NCI-H1417 (cell line): ENCODE results near the gene PHLDA1.
"Not testable (repeated sequence)": the region's sequence is repeated elsewhere in the genome, so short reads cannot be mapped to it uniquely, and the experiment has no call there.

ENCODE experiments used
- DNase-seq, 3 experiments: peaks; one replicate each; lab custom pipeline; 2025; lab: John Stamatoyannopoulos, UW

The PHLDA1 gene

DNA sequence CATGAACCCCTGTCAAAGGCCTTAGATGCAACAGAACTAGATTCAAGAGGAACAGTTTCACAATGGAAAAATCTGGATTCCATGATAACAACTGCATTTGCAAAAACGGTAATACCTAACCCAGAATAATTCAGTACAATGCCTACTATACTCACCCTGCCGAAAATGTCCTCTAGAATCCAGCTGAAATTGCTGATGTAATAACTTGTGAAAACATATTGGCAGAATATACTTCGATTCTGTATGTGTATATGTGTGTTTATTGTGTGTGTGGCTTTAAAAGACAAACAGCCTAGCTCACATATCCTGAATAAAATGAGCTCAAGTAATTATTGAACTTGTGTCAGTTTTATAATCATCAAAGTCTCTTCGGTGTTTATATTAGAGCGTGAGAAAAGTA lies 46.0 kb downstream of the PHLDA1 start:
- DNase-seq: no peak

DNA sequence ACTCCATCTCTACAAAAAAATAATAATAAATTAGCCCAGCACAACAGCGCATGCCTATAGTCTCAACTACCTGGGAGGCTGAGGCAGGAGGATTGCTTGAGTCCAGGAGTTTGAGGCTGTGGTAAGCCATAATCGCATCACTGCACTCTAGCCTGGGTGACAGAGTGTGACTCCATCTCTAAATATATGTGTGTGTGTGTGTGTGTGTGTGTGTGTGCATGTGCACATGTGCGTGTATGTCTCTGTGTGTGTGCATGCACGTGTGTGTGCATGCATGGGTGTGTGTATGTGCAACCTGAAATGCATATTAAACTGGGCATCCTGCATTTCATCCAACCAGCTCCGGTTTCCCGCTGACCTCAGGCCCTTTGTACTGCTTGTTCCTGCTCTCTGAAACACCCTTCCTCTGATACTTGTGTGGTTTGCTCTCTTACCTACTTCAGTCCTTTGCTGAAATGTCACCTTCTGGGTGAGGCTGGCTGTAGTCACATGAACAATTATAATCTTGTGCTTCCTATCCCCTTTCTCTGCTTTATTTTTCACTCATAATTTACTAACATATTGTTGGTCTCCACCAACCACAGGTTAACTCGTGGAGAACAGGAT lies 46.9 kb downstream of the PHLDA1 start:
- DNase-seq: no peak

DNA sequence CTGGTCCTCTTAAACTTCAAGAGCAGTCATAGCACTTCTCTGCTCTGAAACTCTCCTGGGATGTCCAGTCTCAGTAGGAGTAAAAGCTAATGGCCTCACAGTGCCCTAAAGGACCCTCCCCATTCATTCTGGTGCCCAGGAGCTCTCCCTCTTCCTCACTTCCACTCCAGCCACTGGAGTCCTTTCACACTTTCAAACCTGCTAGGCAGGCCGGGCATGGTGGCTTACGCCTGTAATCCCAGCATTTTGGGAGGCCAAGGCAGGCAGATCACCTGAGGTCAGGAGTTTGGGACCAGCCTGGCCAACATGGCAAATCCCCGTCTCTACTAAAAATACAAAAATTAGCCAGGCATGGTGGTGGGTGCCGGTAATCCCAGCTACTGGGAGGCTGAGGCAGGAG lies 47.7 kb downstream of the PHLDA1 start:
- DNase-seq: not testable (repeated sequence)

DNA sequence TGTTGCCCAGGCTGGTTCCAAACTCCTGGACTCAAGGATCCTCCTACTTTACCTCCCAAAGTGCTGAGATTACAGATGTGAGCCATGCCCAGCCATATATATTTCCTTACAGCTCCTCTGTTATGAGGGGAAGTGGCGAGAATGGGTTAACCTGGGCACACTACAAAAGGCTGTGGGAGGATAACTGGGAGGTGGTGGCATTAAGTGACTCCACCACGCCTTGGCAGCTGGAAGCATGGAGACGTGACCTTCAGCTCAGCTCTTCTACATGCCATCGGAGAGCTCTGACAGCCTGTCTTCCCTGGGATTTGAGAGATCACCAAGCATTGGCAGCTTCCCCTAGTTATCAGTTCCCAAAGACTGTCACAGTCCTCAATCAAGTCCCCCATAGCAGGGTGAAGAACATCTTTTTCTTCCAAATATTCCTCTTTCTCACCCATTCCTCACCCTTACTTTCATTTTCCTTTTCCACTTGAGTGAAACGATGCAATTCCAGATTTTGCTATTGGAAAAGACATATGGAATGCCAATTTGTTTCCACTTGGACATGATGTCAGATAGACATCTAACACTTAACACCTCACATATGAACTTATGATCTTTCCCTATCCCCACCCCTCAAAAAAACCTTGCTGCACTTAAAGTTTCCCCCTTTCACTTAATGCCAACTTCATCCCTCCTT lies 48.5 kb downstream of the PHLDA1 start:
- no peak for DNase-seq

DNA sequence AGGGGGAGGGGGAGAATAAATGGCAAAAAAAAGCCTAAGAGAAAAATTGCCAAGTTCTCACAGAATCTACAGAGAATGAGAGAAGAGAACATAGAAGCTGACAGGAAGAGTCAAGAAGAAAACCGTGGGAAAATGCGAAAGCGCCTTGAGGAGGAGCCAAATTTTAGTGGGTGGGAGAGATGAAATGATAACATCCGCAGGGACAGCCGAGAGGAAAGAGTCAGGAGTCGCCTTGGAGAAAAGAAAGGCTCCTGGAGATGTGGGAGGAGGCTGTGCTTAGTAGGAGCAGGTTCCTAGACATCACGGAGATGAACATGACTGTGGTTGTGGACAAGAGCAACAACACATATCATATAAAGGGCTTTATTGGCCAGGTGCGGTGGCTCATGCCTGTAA lies 49.4 kb downstream of the PHLDA1 start:
- no peak for DNase-seq

DNA sequence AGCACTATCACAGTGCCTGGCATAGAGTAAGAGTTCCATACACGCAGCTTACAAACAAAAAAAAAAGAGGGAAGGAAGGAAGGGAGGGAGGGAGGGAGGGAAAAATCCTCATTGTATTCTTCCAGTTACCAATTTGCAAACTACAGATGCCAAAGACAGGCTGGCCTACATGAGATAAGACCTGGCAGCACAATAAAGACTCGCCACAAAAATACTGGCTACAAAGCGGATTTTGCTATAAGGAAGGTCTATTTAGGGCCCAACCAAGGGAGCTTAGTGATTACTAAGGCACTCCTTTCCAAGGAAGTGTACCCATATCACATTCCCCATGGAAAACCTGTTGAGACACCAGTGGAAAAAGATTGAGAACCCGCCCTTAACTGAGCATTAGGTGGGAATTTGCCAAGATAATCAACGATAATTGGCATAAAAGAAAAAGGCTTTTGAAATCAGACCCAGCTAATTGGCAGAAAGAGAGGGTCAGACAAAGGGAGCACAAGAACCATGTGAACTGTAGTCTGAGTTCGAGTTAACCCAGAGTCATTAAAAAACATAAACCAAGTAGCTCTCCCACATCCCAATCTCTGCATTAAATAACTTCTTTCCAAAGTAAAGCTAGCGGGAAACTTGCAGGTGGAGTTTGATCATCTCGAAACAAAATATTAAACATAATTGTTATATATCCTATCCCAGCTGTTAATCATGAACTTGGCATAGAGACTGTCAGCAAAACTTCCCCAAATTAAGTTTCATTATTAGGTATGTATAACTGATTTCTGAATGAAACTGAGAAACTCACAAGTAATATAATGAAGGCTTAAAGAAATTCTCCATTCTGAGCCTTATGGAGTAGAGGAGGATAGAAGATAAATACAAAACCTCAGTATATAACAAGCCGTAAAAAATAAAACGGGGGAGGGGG lies 50.1 kb downstream of the PHLDA1 start:
- DNase-seq: no peak

DNA sequence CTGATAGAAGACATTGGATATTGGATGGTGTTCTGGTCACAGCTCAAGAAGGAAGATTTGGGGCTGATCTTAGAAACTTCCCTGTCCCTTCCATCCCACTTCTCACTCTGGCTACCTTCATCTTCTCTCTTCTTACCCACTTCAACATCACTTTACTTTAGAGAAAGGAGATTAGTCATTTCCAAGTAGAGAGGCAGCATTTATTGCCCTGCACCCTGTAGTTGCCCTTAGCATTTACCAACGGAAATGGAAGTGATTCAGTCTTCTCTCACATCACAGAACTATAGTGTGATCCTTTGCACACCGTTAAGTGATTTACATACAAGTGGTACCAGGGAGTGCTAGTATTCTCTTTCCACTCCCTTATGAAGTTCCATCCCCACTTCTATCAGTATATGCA lies 52.4 kb downstream of the PHLDA1 start:
- no peak for DNase-seq

DNA sequence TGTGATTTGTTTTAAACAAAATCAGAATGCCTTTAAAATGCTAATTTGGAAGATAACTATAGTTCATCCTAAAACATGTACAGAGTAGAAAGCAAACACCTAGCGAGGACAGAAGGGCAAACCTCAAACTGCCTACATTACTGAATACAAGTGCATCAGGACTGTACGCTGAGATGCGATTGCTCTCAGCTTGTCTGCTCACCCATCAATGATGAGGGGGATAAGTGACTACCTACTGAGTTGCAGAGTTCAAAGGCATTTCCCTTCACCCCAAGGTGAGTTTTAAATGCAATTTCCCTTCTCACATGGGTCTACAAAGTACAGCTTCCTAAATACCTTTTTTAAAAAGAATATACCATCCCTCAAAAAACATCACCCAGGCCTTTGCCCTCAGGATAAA lies 52.9 kb downstream of the PHLDA1 start:
- no peak for DNase-seq

DNA sequence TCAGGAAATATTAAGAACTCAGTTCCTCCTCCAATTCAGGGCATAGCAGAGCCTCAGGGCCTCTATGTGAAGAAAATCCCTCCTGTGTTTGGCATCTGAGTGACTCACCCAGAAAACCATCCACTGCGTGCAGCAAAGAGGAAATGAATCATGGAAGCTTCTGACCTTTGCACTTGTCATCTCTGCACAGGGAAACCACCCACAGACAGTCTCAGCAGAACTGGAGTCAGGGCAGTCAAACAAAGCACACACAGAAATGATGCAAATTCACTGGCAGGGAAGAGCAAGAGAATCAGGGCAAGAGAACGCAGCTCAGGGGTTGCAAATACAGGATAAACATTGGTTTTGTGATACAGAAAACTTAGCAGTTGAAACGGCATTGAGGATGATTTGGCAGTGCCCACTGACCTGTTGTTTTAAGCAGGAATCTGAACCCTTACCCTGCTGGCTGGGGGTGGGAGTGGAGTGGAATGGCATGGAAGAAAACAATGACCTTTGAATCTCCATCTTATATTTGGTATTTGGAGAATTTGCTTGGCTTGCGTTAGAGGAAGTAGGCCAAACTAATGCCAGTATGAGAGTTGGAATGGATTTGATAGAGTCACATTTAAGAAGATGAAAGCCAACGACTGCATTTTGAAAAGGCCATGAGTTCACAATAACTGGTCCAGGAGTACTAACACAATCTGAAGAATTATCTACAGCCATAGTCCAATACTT lies 53.5 kb downstream of the PHLDA1 start:
- DNase-seq: peak in 1 of 3 experiments; percentile 36

DNA sequence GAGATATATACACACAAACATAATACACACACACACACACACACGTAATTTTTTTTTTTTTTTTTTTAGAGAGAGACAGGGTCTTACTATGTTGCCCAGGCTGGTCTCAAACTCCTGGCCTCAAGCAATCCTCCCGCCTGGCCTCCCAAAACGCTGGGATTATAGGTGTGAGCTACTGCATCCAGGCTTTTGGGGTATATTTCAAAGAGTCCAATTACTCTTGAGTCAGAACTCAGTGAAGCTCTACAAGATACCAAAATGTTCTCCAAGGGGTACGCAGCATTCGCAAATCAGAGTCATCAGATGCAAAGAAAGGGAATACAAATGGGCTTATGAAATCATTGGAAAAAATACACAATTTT lies 54.0 kb downstream of the PHLDA1 start:
- no peak for DNase-seq

DNA sequence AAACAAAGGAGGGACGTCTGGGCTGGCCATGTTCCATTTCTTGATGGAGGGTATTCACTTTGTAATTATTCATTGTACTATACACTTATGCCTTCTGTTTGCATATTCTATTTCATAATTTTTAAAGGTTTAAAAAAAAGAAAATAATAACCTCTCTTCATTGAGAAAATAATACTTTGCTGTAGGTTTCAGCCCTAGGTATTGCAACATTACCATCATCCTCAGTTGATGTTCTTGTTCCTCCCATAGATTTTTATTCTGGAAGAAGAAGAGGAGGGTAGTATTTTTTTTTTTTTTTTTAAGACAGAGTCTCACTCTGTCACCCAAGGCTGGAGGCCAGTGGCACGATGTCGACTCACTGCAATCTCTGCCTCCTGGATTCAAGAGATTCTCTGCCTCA lies 54.7 kb downstream of the PHLDA1 start:
- DNase-seq: no peak

DNA sequence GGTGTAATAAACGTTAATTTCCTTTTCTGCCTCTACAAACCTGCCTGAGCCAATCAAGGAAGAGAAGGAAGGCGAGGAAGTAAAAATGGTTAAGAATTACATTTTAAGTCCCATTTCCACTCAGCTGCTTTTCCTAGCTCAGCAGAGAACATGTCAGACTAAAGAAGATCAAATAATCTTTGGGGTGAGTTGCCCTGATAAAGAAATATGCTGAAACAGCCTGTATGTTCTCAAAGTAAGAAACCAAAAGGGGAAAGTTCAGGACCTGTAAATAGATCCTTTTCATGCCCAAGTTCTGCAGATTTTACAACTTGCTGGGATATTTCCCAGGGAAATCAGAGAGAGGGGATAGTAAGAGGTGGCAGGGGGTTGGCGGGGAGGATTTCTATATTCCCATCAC lies 55.5 kb downstream of the PHLDA1 start:
- DNase-seq: no peak

DNA sequence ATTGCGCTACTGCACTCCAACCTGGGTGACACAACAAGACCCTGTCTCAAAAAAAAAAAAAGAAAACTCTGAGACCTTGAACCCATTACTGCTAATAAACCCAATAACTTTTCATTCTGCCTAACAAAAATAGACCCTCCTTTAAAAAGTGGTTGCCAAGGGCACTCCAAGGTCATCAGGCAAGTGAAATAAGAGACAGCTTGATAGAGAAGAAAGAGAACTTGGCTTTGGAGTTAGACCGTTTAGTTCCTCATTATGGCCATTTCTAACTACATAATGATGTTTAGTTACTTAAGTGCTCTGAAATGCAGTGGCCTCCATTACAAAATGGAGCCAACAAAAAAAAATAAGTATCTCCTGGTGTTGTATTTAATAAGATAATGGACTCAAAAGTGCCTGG lies 55.9 kb downstream of the PHLDA1 start:
- peak in 1 of 3 experiments; percentile 64 for DNase-seq
